ENCODE measurements around the gene TPK1. TPM values are rescaled to one million over a fixed set of nuclear protein-coding genes. Genes with fewer than 3 reads are reported as not detected.

TPK1 gene
- total RNA-seq, 2 donors from 2014 or later = 4.5 to 5.1 TPM

- Histone ChIP-seq H3K27me3 (replicated peaks; ENCODE audit: insufficient read depth) (no peaks in the 10 kb centered on the region), H3K9me3 (no peaks in the 10 kb centered on the region), H3K27ac (no peak overlapping the region), H3K4me3 (no peak overlapping the region), H3K4me1 (replicated peaks) (no peaks in the 10 kb centered on the region), H3K36me3 (no peaks in the 10 kb centered on the region)
- no peak for TF ChIP-seq CTCF (IDR thresholded peaks at IDR 0.05)
- no peak for TF ChIP-seq POLR2A (IDR thresholded peaks at IDR 0.05)
- no peak for TF ChIP-seq POLR2AphosphoS5 (IDR thresholded peaks at IDR 0.05)
- DNase-seq (ENCODE audit: low spot score) = no peak
- intact Hi-C loops (cut with DNase I) = no loop called here
These were observed 419.5 kb downstream of the TPK1 start for GRCh38 chr7:144416341-144416740.

- TF ChIP-seq CTCF (IDR thresholded peaks at IDR 0.05) = no peak
- no peak for TF ChIP-seq POLR2AphosphoS5 (IDR thresholded peaks at IDR 0.05)
- no peak for TF ChIP-seq POLR2A (IDR thresholded peaks at IDR 0.05)
- Histone ChIP-seq H3K9me3 (no peaks in the 10 kb centered on the region), H3K4me3 (no peak overlapping the region), H3K4me1 (replicated peaks) (no peaks in the 10 kb centered on the region), H3K27me3 (replicated peaks; ENCODE audit: insufficient read depth) (no peaks in the 10 kb centered on the region), H3K27ac (no peak overlapping the region), H3K36me3 (no peaks in the 10 kb centered on the region)
- no peak for DNase-seq (ENCODE audit: low spot score)
- intact Hi-C loops (cut with DNase I) = no loop called here
These were observed 420.0 kb downstream of the TPK1 start for GRCh38 chr7:144415858-144416257.

GRCh38 chr7:144414815-144415214 lies 421.0 kb downstream of the TPK1 start:
- Histone ChIP-seq H3K4me3 (no peak overlapping the region), H3K27me3 (replicated peaks; ENCODE audit: insufficient read depth) (no peaks in the 10 kb centered on the region), H3K4me1 (replicated peaks) (no peaks in the 10 kb centered on the region), H3K27ac (no peak overlapping the region), H3K9me3 (no peaks in the 10 kb centered on the region), H3K36me3 (no peaks in the 10 kb centered on the region)
- intact Hi-C loops (cut with DNase I) = no loop called here
- TF ChIP-seq POLR2AphosphoS5 (IDR thresholded peaks at IDR 0.05) = no peak
- no peak for TF ChIP-seq POLR2A (IDR thresholded peaks at IDR 0.05)
- TF ChIP-seq CTCF (IDR thresholded peaks at IDR 0.05) = no peak
- no peak for DNase-seq (ENCODE audit: low spot score)
- WGBS = 67% methylated on average over 3 of the region's 3 CpGs

GRCh38 chr7:144410441-144410840 lies 425.4 kb downstream of the TPK1 start:
- no peaks in the 10 kb centered on the region for H3K27me3 ChIP-seq (replicated peaks; ENCODE audit: insufficient read depth)
- H3K4me1 ChIP-seq (replicated peaks) = no peaks in the 10 kb centered on the region
- intact Hi-C loops (cut with DNase I) = no loop called here
- 16% methylated on average over 4 of the region's 4 CpGs for WGBS
- H3K9me3 ChIP-seq = no peaks in the 10 kb centered on the region
- TF ChIP-seq CTCF (IDR thresholded peaks at IDR 0.05) (no peak), POLR2A (IDR thresholded peaks at IDR 0.05) (no peak), POLR2AphosphoS5 (IDR thresholded peaks at IDR 0.05) (no peak)
- H3K4me3 ChIP-seq = no peak overlapping the region
- H3K36me3 ChIP-seq = no peaks in the 10 kb centered on the region
- DNase-seq (ENCODE audit: low spot score) = no peak
- H3K27ac ChIP-seq = no peak overlapping the region

GRCh38 chr7:144408121-144408520 lies 427.7 kb downstream of the TPK1 start:
- 44% methylated on average over 3 of the region's 3 CpGs for WGBS
- no peak overlapping the region for H3K4me3 ChIP-seq
- H3K27ac ChIP-seq = peak overlapping the region in 1 of 2 donors; percentile 61
- no peak for DNase-seq (ENCODE audit: low spot score)
- no peak for TF ChIP-seq POLR2A (IDR thresholded peaks at IDR 0.05)
- TF ChIP-seq POLR2AphosphoS5 (IDR thresholded peaks at IDR 0.05) = no peak
- no peak for TF ChIP-seq CTCF (IDR thresholded peaks at IDR 0.05)
- H3K9me3 ChIP-seq = no peaks in the 10 kb centered on the region
- H3K36me3 ChIP-seq = no peaks in the 10 kb centered on the region
- H3K27me3 ChIP-seq (replicated peaks; ENCODE audit: insufficient read depth) = no peaks in the 10 kb centered on the region
- intact Hi-C loops (cut with DNase I) = no loop called here
- H3K4me1 ChIP-seq (replicated peaks) = no peaks in the 10 kb centered on the region
